IMR-90 (cell line): ENCODE data around the gene SRC. TPM values are rescaled to one million over a fixed set of nuclear protein-coding genes. Genes with fewer than 3 reads are reported as not detected.

Source experiments
- ATAC-seq: fragments of 200-7000 bp; cut with Tn5 transposase; 2 replicates; pipeline ENCODE4 v1.9.1; 2020; ENCODE audit warnings: low read depth, mild to moderate bottlenecking, moderate library complexity
- BruUV-seq: library from RNA; stranded (reverse); fragments of 400-500 nt; replicated peaks from 2 replicates; lab custom pipeline; 2021; lab: Mats Ljungman, UMichigan
- CTCF ChIA-PET: fragments of 300-600 bp; formaldehyde crosslinking; extraction: SDS; loops from one replicate; lab custom pipeline; 2021; ENCODE audit warnings: antibody characterized with exemption; lab: Yijun Ruan, JAX
- POLR2A ChIA-PET: fragments of 300-600 bp; sonication (Branson Sonifier 250); formaldehyde crosslinking; loops from one replicate; lab custom pipeline; 2022; ENCODE audit warnings: antibody characterized with exemption; ENCODE audit not compliant: unreplicated experiment; lab: Charles Lee
- DNase-seq: peaks from one replicate; pipeline ENCODE4 v3.0.0; 2013
- H2AFZ ChIP-seq: replicated peaks from 2 replicates; pipeline ENCODE3; 2013; ENCODE audit warnings: low read length, mild to moderate bottlenecking; ENCODE audit not compliant: poor library complexity
- H2AK5ac ChIP-seq: 2 replicates; pipeline ENCODE4 v1.6.1; 2013; ENCODE audit warnings: low read depth, low read length, inconsistent platforms
- H2AK9ac ChIP-seq: replicated peaks from 2 replicates; pipeline ENCODE3; 2013; ENCODE audit warnings: mild to moderate bottlenecking, low read depth, low read length, moderate library complexity; ENCODE audit not compliant: poor library complexity
- H2BK120ac ChIP-seq: 2 replicates; pipeline ENCODE4 v1.6.1; 2013; ENCODE audit warnings: low read depth, low read length, inconsistent platforms
- H2BK15ac ChIP-seq: 3 replicates; pipeline ENCODE4 v1.6.1; 2013; ENCODE audit warnings: low read depth, low read length, inconsistent platforms
- H2BK20ac ChIP-seq: 2 replicates; pipeline ENCODE4 v1.6.1; 2013; ENCODE audit warnings: low read depth, mild to moderate bottlenecking, inconsistent platforms, low read length, moderate library complexity
- H2BK5ac ChIP-seq: 2 replicates; pipeline ENCODE4 v1.6.1; 2013; ENCODE audit warnings: mild to moderate bottlenecking, low read depth, low read length, inconsistent platforms; ENCODE audit not compliant: poor library complexity, severe bottlenecking
- H3K14ac ChIP-seq: replicated peaks from 2 replicates; pipeline ENCODE4 v1.6.1; 2013; ENCODE audit warnings: low read depth, low read length, inconsistent platforms
- H3K18ac ChIP-seq: 2 replicates; pipeline ENCODE4 v1.6.1; 2013; ENCODE audit warnings: low read depth, low read length, control low read depth
- H3K23ac ChIP-seq: 2 replicates; pipeline ENCODE4 v1.6.1; 2013; ENCODE audit warnings: low read depth, low read length, inconsistent platforms
- H3K27ac ChIP-seq: 2 replicates; pipeline ENCODE4 v1.5.1; 2013; ENCODE audit warnings: mild to moderate bottlenecking, control low read depth, low read length; ENCODE audit not compliant: insufficient read depth
- H3K27me3 ChIP-seq: 2 replicates; pipeline ENCODE4 v1.6.1; 2013; ENCODE audit warnings: low read length; ENCODE audit not compliant: control insufficient read depth, insufficient read depth
- H3K36me3 ChIP-seq: 2 replicates; pipeline ENCODE4 v1.6.1; 2013; ENCODE audit warnings: low read length, mixed read lengths; ENCODE audit not compliant: control insufficient read depth, insufficient read depth
- H3K4ac ChIP-seq: 2 replicates; pipeline ENCODE4 v1.6.1; 2013; ENCODE audit warnings: low read depth, low read length, inconsistent platforms
- H3K4me1 ChIP-seq: 2 replicates; pipeline ENCODE4 v1.6.1; 2013; ENCODE audit warnings: low read length, mixed read lengths; ENCODE audit not compliant: control insufficient read depth, insufficient read depth
- H3K4me2 ChIP-seq: 2 replicates; pipeline ENCODE4 v1.6.1; 2013; ENCODE audit warnings: low read depth, mild to moderate bottlenecking, control low read depth, low read length, moderate library complexity
- H3K4me3 ChIP-seq: 2 replicates; pipeline ENCODE4 v1.5.1; 2013; ENCODE audit warnings: low read depth, mild to moderate bottlenecking, control low read depth, low read length, moderate library complexity; ENCODE audit not compliant: insufficient read depth
- H3K56ac ChIP-seq: 2 replicates; pipeline ENCODE4 v1.6.1; 2013; ENCODE audit warnings: low read length, inconsistent platforms; ENCODE audit not compliant: insufficient read depth; ENCODE audit errors: extremely low read depth
- H3K79me1 ChIP-seq, 2 experiments: 2 replicates each; pipeline ENCODE4 v1.6.1; 2013; ENCODE audit warnings: low read length in 2 of 2, inconsistent platforms in 1 of 2, low read depth in 1 of 2
- H3K9ac ChIP-seq: 2 replicates; pipeline ENCODE4 v1.6.1; 2013; ENCODE audit warnings: low read depth, low read length, control low read depth
- H3K9me1 ChIP-seq: 2 replicates; pipeline ENCODE4 v1.6.1; 2013; ENCODE audit warnings: low read length, inconsistent platforms; ENCODE audit not compliant: insufficient read depth
- H3K9me3 ChIP-seq: 2 replicates; pipeline ENCODE4 v1.6.1; 2013; ENCODE audit warnings: low read length; ENCODE audit not compliant: control insufficient read depth, insufficient read depth
- H4K20me1 ChIP-seq: 2 replicates; pipeline ENCODE4 v1.6.1; 2013; ENCODE audit warnings: low read length, inconsistent platforms; ENCODE audit not compliant: insufficient read depth
- H4K5ac ChIP-seq: 2 replicates; pipeline ENCODE4 v1.6.1; 2013; ENCODE audit warnings: mild to moderate bottlenecking, low read depth, low read length, control low read depth
- H4K8ac ChIP-seq, 2 experiments: 2 replicates each; pipeline ENCODE4 v1.6.1; 2013; ENCODE audit warnings: low read depth in 2 of 2, low read length in 2 of 2, control low read depth in 1 of 2, inconsistent platforms in 1 of 2
- H4K91ac ChIP-seq: 2 replicates; pipeline ENCODE4 v1.6.1; 2013; ENCODE audit warnings: low read depth, low read length, inconsistent platforms; ENCODE audit not compliant: insufficient read depth
- CEBPB ChIP-seq: IDR thresholded peaks from 2 replicates; pipeline ENCODE4 v1.6.1; 2012; ENCODE audit warnings: low read depth, low read length, improper control_type of control experiment
- CHD1 ChIP-seq: IDR thresholded peaks from 2 replicates; pipeline ENCODE4 v1.6.1; 2012; ENCODE audit warnings: low read depth, low read length, improper control_type of control experiment
- MAFK ChIP-seq: IDR thresholded peaks from 2 replicates; pipeline ENCODE4 v1.6.1; 2012; ENCODE audit warnings: low read depth, low read length, improper control_type of control experiment
- MXI1 ChIP-seq: IDR thresholded peaks from 2 replicates; pipeline ENCODE4 v1.6.1; 2012; ENCODE audit warnings: low read depth, mild to moderate bottlenecking, low read length, moderate library complexity, borderline replicate concordance
- RFX5 ChIP-seq: IDR thresholded peaks from 2 replicates; pipeline ENCODE4 v1.8.0; 2012; ENCODE audit warnings: low read depth, mild to moderate bottlenecking, low read length, moderate library complexity
- WGBS, 2 experiments: methylation state at CpG; one replicate each; pipeline versions ENCODE4 v1.1.5 to v1.1.7; 2013; ENCODE audit warnings: missing lambda C conversion rate in 2 of 2; ENCODE audit not compliant: insufficient read length in 1 of 2; ENCODE audit errors: extremely low coverage in 2 of 2; 5-methylcytosine and 5-hydroxymethylcytosine counted together
- dilution Hi-C: fragments of 300-500 bp; cut with HindIII; formaldehyde crosslinking; loops from one replicate; pipeline ENCODE4 v1.14.3; 2018; ENCODE audit warnings: low sequenced_read_pairs; ENCODE audit not compliant: unreplicated experiment
- in situ Hi-C: fragments of 300-500 bp; cut with MboI; formaldehyde crosslinking; loops from 3 replicates; pipeline ENCODE4 v1.14.3; 2019; ENCODE audit warnings: low sequenced_read_pairs, inconsistent platforms, mixed read lengths
- intact Hi-C: fragments of 100-400 bp; cut with micrococcal nuclease; formaldehyde crosslinking; loops from 2 replicates; pipeline ENCODE4 v1.10.0; 2022
- polyA plus RNA-seq, 3 experiments: library from polyadenylated mRNA; depleted of rRNA; stranded (reverse); fragments of >200 nt; gene quantifications; 2 replicates each; pipeline ENCODE4 v1.2.3, GENCODE V29; 2012; ENCODE audit warnings: low replicate concordance in 1 of 3
- total RNA-seq: library from RNA; depleted of rRNA; stranded (reverse); fragments of >200 nt; gene quantifications from 2 replicates; pipeline ENCODE4 v1.2.3, GENCODE V29; 2012
- TF ChIP-seq, protein P1 (sequence below): conservative IDR thresholded peaks from 2 replicates; pipeline ENCODE4 v1.5.1; 2012; ENCODE audit warnings: mild to moderate bottlenecking, low read depth, low read length, improper control_type of control experiment

The SRC gene
- total and polyA plus RNA-seq, 2 of the 4 experiments (the other 2 are of a cell fraction) = 7.0 to 24.2 TPM

DNA sequence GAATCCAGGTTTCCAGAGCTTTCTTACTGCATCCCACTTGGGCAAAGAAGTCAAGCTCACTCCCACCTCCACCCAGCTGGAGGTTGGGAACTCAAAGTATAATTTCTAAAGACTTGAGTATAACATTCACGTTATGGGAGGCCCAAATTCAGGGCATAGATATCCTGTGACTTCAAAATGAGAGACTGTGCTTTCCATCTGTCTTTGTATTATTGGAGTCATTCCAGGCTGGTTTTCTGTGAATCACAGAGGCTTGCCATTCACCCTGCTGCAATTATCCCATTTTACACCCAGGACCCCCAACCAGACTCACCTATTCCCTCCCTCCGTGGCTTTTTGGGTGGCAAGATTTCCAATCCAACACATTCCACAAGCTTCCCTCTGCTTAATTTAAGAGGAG is 19.3 kb upstream of the SRC start:
- Histone ChIP-seq H3K4me2 (no peak overlapping the region), H3K9ac (no peak overlapping the region), H2AK5ac (0 out of 2 replicates have a peak overlapping the region, but pooled peaks have one; percentile 15), H4K8ac (peak overlapping the region in 1 of 2 experiments; percentile 13; a peak in 1 of 4 replicates), H2BK20ac (peak overlapping the region; percentile 6; the same call in 1 of the 2 replicates), H3K27me3 (no peaks in the 10 kb centered on the region), H3K4me3 (no peak overlapping the region), H3K9me1 (peaks cover 14% of the 10 kb centered on the region; the same call in 1 of the 2 replicates), H3K36me3 (no peaks in the 10 kb centered on the region), H3K18ac (no peak overlapping the region), H3K14ac (no peak overlapping the region), H3K4me1 (peaks cover 5% of the 10 kb centered on the region), H4K20me1 (no peaks in the 10 kb centered on the region), H2BK15ac (peak overlapping the region; percentile 32; the same call in 1 of the 3 replicates), H3K4ac (peak overlapping the region; percentile 54; the same call in 1 of the 2 replicates), H2BK5ac (no peak overlapping the region), H2AK9ac (no peak overlapping the region), H3K23ac (no peak overlapping the region; the same call in 1 of the 2 replicates), H4K5ac (no peak overlapping the region), H3K79me1 (peaks cover 0 to 4% of the 10 kb centered on the region in 2 experiments; a peak in 1 of 4 replicates), H2BK120ac (0 out of 2 replicates have a peak overlapping the region, but pooled peaks have one; percentile 32), H3K56ac (no peak overlapping the region), H3K27ac (no peak overlapping the region), H4K91ac (no peak overlapping the region), H2AFZ (no peak overlapping the region), H3K9me3 (no peaks in the 10 kb centered on the region)
- no peak for TF ChIP-seq CEBPB
- TF ChIP-seq MXI1 = no peak
- TF ChIP-seq RFX5 = no peak
- no peak for TF ChIP-seq MAFK
- TF ChIP-seq, protein P1, sequence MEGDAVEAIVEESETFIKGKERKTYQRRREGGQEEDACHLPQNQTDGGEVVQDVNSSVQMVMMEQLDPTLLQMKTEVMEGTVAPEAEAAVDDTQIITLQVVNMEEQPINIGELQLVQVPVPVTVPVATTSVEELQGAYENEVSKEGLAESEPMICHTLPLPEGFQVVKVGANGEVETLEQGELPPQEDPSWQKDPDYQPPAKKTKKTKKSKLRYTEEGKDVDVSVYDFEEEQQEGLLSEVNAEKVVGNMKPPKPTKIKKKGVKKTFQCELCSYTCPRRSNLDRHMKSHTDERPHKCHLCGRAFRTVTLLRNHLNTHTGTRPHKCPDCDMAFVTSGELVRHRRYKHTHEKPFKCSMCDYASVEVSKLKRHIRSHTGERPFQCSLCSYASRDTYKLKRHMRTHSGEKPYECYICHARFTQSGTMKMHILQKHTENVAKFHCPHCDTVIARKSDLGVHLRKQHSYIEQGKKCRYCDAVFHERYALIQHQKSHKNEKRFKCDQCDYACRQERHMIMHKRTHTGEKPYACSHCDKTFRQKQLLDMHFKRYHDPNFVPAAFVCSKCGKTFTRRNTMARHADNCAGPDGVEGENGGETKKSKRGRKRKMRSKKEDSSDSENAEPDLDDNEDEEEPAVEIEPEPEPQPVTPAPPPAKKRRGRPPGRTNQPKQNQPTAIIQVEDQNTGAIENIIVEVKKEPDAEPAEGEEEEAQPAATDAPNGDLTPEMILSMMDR = no peak
- TF ChIP-seq CHD1 = no peak
- ChIA-PET POLR2A (no interaction called here), CTCF (no interaction called here)
- intact Hi-C loops (no loop called here), dilution Hi-C loops (no loop called here), in situ Hi-C loops (no loop called here)
- no TSS peak for BruUV-seq
- ATAC-seq (no peak), DNase-seq (no peak)
- WGBS, 2 experiments = no CpG with 5 or more reads among the region's 2 CpGs
